PFSK-1 (cell line): ENCODE results near the gene TOX2.

ENCODE experiments used
- POLR2AphosphoS5 ChIP-seq: IDR thresholded peaks from 2 replicates; pipeline ENCODE4 v1.6.1; 2012; ENCODE audit warnings: low read depth, mild to moderate bottlenecking, control low read depth, low read length, moderate library complexity
- SIN3A ChIP-seq: IDR thresholded peaks from 2 replicates; pipeline ENCODE4 v1.6.1; 2012; ENCODE audit warnings: mild to moderate bottlenecking, low read length, moderate library complexity, borderline replicate concordance; ENCODE audit not compliant: insufficient read depth
- TF ChIP-seq, protein P1 (sequence below), 2 experiments: IDR thresholded peaks; 2 replicates each; pipeline versions ENCODE4 v1.6.1 to v1.8.0; 2011 to 2012; ENCODE audit warnings: low read depth in 2 of 2, low read length in 2 of 2, control low read depth in 1 of 2, inconsistent platforms in 1 of 2, mild to moderate bottlenecking in 1 of 2, moderate library complexity in 1 of 2; ENCODE audit not compliant: insufficient read depth in 1 of 2

DNA sequence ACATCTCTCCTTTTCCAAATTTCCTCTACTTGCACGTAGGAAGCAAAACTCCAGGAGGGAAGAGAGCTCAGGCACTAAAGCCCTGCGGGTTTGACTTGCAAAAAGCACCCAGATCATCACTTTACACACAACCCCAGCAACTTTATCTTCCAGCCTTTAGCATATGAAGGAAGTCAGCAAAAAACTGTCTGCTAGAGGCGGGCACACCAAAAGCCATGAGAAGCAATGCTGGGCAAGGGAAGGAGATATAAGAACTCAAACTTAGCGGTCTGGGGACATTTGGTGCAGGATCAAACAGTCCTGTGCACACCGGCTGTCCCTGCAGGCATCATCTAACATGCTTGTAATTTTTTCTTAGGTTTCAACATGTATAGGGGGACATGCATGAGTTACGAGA lies 159.0 kb downstream of the TOX2 start:
- TF ChIP-seq, protein P1, sequence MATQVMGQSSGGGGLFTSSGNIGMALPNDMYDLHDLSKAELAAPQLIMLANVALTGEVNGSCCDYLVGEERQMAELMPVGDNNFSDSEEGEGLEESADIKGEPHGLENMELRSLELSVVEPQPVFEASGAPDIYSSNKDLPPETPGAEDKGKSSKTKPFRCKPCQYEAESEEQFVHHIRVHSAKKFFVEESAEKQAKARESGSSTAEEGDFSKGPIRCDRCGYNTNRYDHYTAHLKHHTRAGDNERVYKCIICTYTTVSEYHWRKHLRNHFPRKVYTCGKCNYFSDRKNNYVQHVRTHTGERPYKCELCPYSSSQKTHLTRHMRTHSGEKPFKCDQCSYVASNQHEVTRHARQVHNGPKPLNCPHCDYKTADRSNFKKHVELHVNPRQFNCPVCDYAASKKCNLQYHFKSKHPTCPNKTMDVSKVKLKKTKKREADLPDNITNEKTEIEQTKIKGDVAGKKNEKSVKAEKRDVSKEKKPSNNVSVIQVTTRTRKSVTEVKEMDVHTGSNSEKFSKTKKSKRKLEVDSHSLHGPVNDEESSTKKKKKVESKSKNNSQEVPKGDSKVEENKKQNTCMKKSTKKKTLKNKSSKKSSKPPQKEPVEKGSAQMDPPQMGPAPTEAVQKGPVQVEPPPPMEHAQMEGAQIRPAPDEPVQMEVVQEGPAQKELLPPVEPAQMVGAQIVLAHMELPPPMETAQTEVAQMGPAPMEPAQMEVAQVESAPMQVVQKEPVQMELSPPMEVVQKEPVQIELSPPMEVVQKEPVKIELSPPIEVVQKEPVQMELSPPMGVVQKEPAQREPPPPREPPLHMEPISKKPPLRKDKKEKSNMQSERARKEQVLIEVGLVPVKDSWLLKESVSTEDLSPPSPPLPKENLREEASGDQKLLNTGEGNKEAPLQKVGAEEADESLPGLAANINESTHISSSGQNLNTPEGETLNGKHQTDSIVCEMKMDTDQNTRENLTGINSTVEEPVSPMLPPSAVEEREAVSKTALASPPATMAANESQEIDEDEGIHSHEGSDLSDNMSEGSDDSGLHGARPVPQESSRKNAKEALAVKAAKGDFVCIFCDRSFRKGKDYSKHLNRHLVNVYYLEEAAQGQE (IDR thresholded peaks at IDR 0.05; ENCODE audit: insufficient read depth in 1 of 2, low read depth in 2 of 2, low read length in 2 of 2): no peak
- TF ChIP-seq POLR2AphosphoS5 (no peak), SIN3A (no peak)
